Trophoblast cell (in vitro differentiated cells and primary cell): ENCODE measurements around the gene ZNF331. TPM values are rescaled to one million over a fixed set of nuclear protein-coding genes. Genes with fewer than 3 reads are reported as not detected.
A peak's percentile ranks its signal among the peaks of the same experiment; 100 is the strongest.
"Not testable (repeated sequence)": the region's sequence is repeated elsewhere in the genome, so short reads cannot be mapped to it uniquely, and the experiment has no call there.

ENCODE experiments used
- DNase-seq, 2 donors: peaks; one replicate each; pipeline ENCODE4 v3.0.0-alpha.2; 2016
- H2AFZ ChIP-seq: 2 replicates; pipeline ENCODE4 v1.6.1; 2013; ENCODE audit warnings: low read length, moderate library complexity, mild to moderate bottlenecking; ENCODE audit not compliant: insufficient read depth, poor library complexity
- H2AK5ac ChIP-seq: 2 replicates; pipeline ENCODE4 v1.6.1; 2013; ENCODE audit warnings: mild to moderate bottlenecking, low read length
- H2BK120ac ChIP-seq: 2 replicates; pipeline ENCODE4 v1.6.1; 2013; ENCODE audit warnings: low read length, mild to moderate bottlenecking, moderate library complexity; ENCODE audit not compliant: insufficient read depth, poor library complexity
- H2BK12ac ChIP-seq: 2 replicates; pipeline ENCODE4 v1.6.1; 2013; ENCODE audit warnings: mild to moderate bottlenecking, low read length, moderate library complexity
- H2BK5ac ChIP-seq: 2 replicates; pipeline ENCODE4 v1.6.1; 2013; ENCODE audit warnings: low read length, low read depth, moderate library complexity, mild to moderate bottlenecking; ENCODE audit not compliant: poor library complexity
- H3K14ac ChIP-seq: 2 replicates; pipeline ENCODE4 v1.6.1; 2013; ENCODE audit warnings: mild to moderate bottlenecking, low read length
- H3K18ac ChIP-seq: 2 replicates; pipeline ENCODE4 v1.6.1; 2013; ENCODE audit warnings: mild to moderate bottlenecking, low read length
- H3K23ac ChIP-seq: 2 replicates; pipeline ENCODE4 v1.6.1; 2013; ENCODE audit warnings: low read length
- H3K27ac ChIP-seq: 2 replicates; pipeline ENCODE4 v1.5.1; 2013; ENCODE audit warnings: low read depth, mild to moderate bottlenecking, inconsistent platforms, low read length, moderate library complexity
- H3K27me3 ChIP-seq: 2 replicates; pipeline ENCODE4 v1.6.1; 2013; ENCODE audit warnings: inconsistent platforms, mild to moderate bottlenecking, low read length, moderate library complexity; ENCODE audit not compliant: insufficient read depth
- H3K36me3 ChIP-seq, 2 experiments: 1 replicate in 1 of 2; 2 replicates in 1 of 2; pipeline ENCODE4 v1.6.1; 2013; ENCODE audit warnings: low read length in 2 of 2, mild to moderate bottlenecking in 2 of 2, moderate library complexity in 1 of 2; ENCODE audit not compliant: insufficient read depth in 2 of 2, control insufficient read depth in 1 of 2
- H3K4ac ChIP-seq: 2 replicates; pipeline ENCODE4 v1.6.1; 2013; ENCODE audit warnings: low read depth, mild to moderate bottlenecking, low read length, moderate library complexity
- H3K4me1 ChIP-seq, 2 experiments: 1 replicate in 1 of 2; 2 replicates in 1 of 2; pipeline ENCODE4 v1.6.1; 2013; ENCODE audit warnings: low read length in 2 of 2, mild to moderate bottlenecking in 2 of 2, moderate library complexity in 1 of 2; ENCODE audit not compliant: insufficient read depth in 2 of 2, control insufficient read depth in 1 of 2
- H3K4me2 ChIP-seq: 2 replicates; pipeline ENCODE4 v1.6.1; 2013; ENCODE audit warnings: inconsistent platforms, mild to moderate bottlenecking, low read length, moderate library complexity
- H3K4me3 ChIP-seq: 2 replicates; pipeline ENCODE4 v1.5.1; 2013; ENCODE audit warnings: mild to moderate bottlenecking, low read depth, low read length, inconsistent platforms
- H3K79me1 ChIP-seq: one replicate; pipeline ENCODE4 v1.6.1; 2013; ENCODE audit warnings: low read length
- H3K79me2 ChIP-seq: 2 replicates; pipeline ENCODE4 v1.6.1; 2013; ENCODE audit warnings: low read length, mild to moderate bottlenecking; ENCODE audit not compliant: control insufficient read depth, insufficient read depth, poor library complexity
- H3K9ac ChIP-seq: 2 replicates; pipeline ENCODE4 v1.6.1; 2013; ENCODE audit warnings: mild to moderate bottlenecking, low read length
- H3K9me3 ChIP-seq: 2 replicates; pipeline ENCODE4 v1.6.1; 2013; ENCODE audit warnings: low read depth, mild to moderate bottlenecking, control low read depth, inconsistent platforms, low read length; ENCODE audit not compliant: insufficient read depth
- H4K12ac ChIP-seq: 2 replicates; pipeline ENCODE4 v1.6.1; 2013; ENCODE audit warnings: low read depth, mild to moderate bottlenecking, low read length, moderate library complexity
- H4K8ac ChIP-seq: 2 replicates; pipeline ENCODE4 v1.6.1; 2013; ENCODE audit warnings: low read depth, mild to moderate bottlenecking, low read length, moderate library complexity
- H4K91ac ChIP-seq: one replicate; pipeline ENCODE4 v1.6.1; 2013; ENCODE audit warnings: low read depth, mild to moderate bottlenecking, low read length, moderate library complexity
- WGBS: extraction: QIAGEN DNeasy Blood & Tissue Kit; methylation state at CpG from one replicate; pipeline ENCODE4 v1.1.7; 2013; ENCODE audit warnings: missing lambda C conversion rate; ENCODE audit not compliant: insufficient read length, insufficient coverage; ENCODE audit errors: extremely low coverage; 5-methylcytosine and 5-hydroxymethylcytosine counted together
- polyA plus RNA-seq: library from polyadenylated mRNA; stranded (reverse); fragments of 200-250 nt; gene quantifications from 2 replicates; pipeline ENCODE4 v1.2.3, GENCODE V29; 2013

ZNF331 gene
- 22.2 and 23.3 TPM in 2 replicates for polyA plus RNA-seq

- Histone ChIP-seq H2BK120ac (no peak within 1 kb of the TSS), H2BK12ac (no peak within 1 kb of the TSS), H3K4me2 (peak within 1 kb of the TSS; percentile 74), H3K79me1 (peaks cover 9% of the 10 kb centered on the region), H3K27me3 (no peaks in the 10 kb centered on the region), H2AFZ (peak within 1 kb of the TSS; percentile 62), H3K4ac (no peak within 1 kb of the TSS), H4K8ac (peak within 1 kb of the TSS; percentile 63), H4K12ac (peak within 1 kb of the TSS; percentile 6), H3K18ac (peak within 1 kb of the TSS; percentile 38), H3K27ac (no peak within 1 kb of the TSS), H3K4me1 (peaks cover 0 to 2% of the 10 kb centered on the region in 2 experiments), H3K9me3 (no peaks in the 10 kb centered on the region), H3K36me3 (peaks cover 5 to 6% of the 10 kb centered on the region in 2 experiments), H2BK5ac (no peak within 1 kb of the TSS), H3K79me2 (peaks cover 2% of the 10 kb centered on the region), H3K4me3 (peak within 1 kb of the TSS; percentile 91), H3K14ac (peak within 1 kb of the TSS; percentile 28), H3K23ac (no peak within 1 kb of the TSS), H3K9ac (peak within 1 kb of the TSS; percentile 73), H4K91ac (peak within 1 kb of the TSS; percentile 29), H2AK5ac (peak within 1 kb of the TSS; percentile 38)
- no CpG with 5 or more reads among the region's 81 CpGs for WGBS
- DNase-seq, result peak; percentile 64 to 74
Observed at GRCh38 chr19:53537521-53538377, at the start of gene ZNF331. Gene ZNF331 (plus strand): TSS chr19:53538145. CDS start chr19:53569377, 31,232 bp downstream.

GRCh38 chr19:53492153-53492552 is 45.8 kb upstream of the ZNF331 start:
- Histone ChIP-seq H2AK5ac (no peak overlapping the region), H3K9me3 (peaks cover 5% of the 10 kb centered on the region), H3K4me2 (no peak overlapping the region), H3K14ac (no peak overlapping the region), H2BK12ac (no peak overlapping the region), H3K4me1 (no peaks in the 10 kb centered on the region), H3K27ac (no peak overlapping the region), H4K12ac (no peak overlapping the region), H2BK5ac (no peak overlapping the region), H3K36me3 (peaks cover 21 to 32% of the 10 kb centered on the region in 2 experiments), H3K18ac (no peak overlapping the region), H3K79me1 (no peaks in the 10 kb centered on the region), H3K79me2 (no peaks in the 10 kb centered on the region), H4K91ac (no peak overlapping the region), H3K27me3 (no peaks in the 10 kb centered on the region), H2AFZ (no peak overlapping the region), H3K9ac (no peak overlapping the region), H3K23ac (no peak overlapping the region), H3K4ac (no peak overlapping the region), H4K8ac (no peak overlapping the region), H3K4me3 (no peak overlapping the region), H2BK120ac (no peak overlapping the region)
- no peak for DNase-seq
- no CpG with 5 or more reads among the region's 5 CpGs for WGBS

GRCh38 chr19:53497311-53498023 is 40.5 kb upstream of the ZNF331 start:
- not testable (repeated sequence) for H3K14ac ChIP-seq, H3K79me2 ChIP-seq, H3K23ac ChIP-seq, H3K27me3 ChIP-seq, H3K4me3 ChIP-seq, H2BK120ac ChIP-seq, H2BK5ac ChIP-seq, H4K91ac ChIP-seq, H4K8ac ChIP-seq, H2BK12ac ChIP-seq, H3K36me3 ChIP-seq, H3K9me3 ChIP-seq, H3K9ac ChIP-seq, H3K4me1 ChIP-seq, H3K4me2 ChIP-seq, H3K4ac ChIP-seq, H2AFZ ChIP-seq, H4K12ac ChIP-seq, H3K79me1 ChIP-seq, H2AK5ac ChIP-seq, H3K18ac ChIP-seq
- peak; percentile 80 to 91 for DNase-seq
- H3K27ac ChIP-seq, result peak overlapping the region; percentile 17
- no CpG with 5 or more reads among the region's 11 CpGs for WGBS

- H3K4me1 ChIP-seq, H3K18ac ChIP-seq, H3K23ac ChIP-seq, H3K4ac ChIP-seq, H2BK5ac ChIP-seq, H2AFZ ChIP-seq, H4K8ac ChIP-seq, H3K27me3 ChIP-seq, H2BK12ac ChIP-seq, H3K36me3 ChIP-seq, H3K4me3 ChIP-seq, H2AK5ac ChIP-seq, H3K4me2 ChIP-seq, H3K14ac ChIP-seq, H3K9ac ChIP-seq, H3K9me3 ChIP-seq, H2BK120ac ChIP-seq, H3K79me2 ChIP-seq, H4K91ac ChIP-seq, H3K79me1 ChIP-seq, H4K12ac ChIP-seq: not testable (repeated sequence)
- H3K27ac ChIP-seq, result peak overlapping the region; percentile 17
- no CpG with 5 or more reads among the region's 4 CpGs for WGBS
- DNase-seq, result peak; percentile 85 to 87
Observed at GRCh38 chr19:53498024-53498395, 39.9 kb upstream of the ZNF331 start.
